HCEC 1CT (cell line): Measurements from ENCODE around the gene PLXNC1.

Experiments used
- DNase-seq: peaks from one replicate; pipeline ENCODE4 v3.0.0-alpha.2; 2017

Gene PLXNC1

GRCh38 chr12:94267921-94268471 lies 119.6 kb downstream of the PLXNC1 start:
- no peak for DNase-seq

GRCh38 chr12:94269316-94269999 lies 121.1 kb downstream of the PLXNC1 start:
- no peak for DNase-seq

GRCh38 chr12:94271351-94271750 lies 123.0 kb downstream of the PLXNC1 start:
- DNase-seq = no peak

GRCh38 chr12:94272280-94272679 lies 123.9 kb downstream of the PLXNC1 start:
- DNase-seq = no peak

- DNase-seq = no peak
Measured at GRCh38 chr12:94273272-94273671, 124.9 kb downstream of the PLXNC1 start.

GRCh38 chr12:94276725-94277124 lies 128.3 kb downstream of the PLXNC1 start:
- DNase-seq = no peak

GRCh38 chr12:94277426-94278000 lies 129.1 kb downstream of the PLXNC1 start:
- no peak for DNase-seq

- no peak for DNase-seq
Measured at GRCh38 chr12:94280063-94280462, 131.7 kb downstream of the PLXNC1 start.

GRCh38 chr12:94282675-94283074 lies 134.3 kb downstream of the PLXNC1 start:
- no peak for DNase-seq

GRCh38 chr12:94284046-94284445 lies 135.7 kb downstream of the PLXNC1 start:
- no peak for DNase-seq

GRCh38 chr12:94284859-94285258 lies 136.5 kb downstream of the PLXNC1 start:
- DNase-seq = no peak

- DNase-seq = no peak
Measured at GRCh38 chr12:94285943-94286582, 137.7 kb downstream of the PLXNC1 start.

GRCh38 chr12:94286583-94287244 lies 138.3 kb downstream of the PLXNC1 start:
- DNase-seq = no peak

GRCh38 chr12:94287245-94287628 lies 138.9 kb downstream of the PLXNC1 start:
- no peak for DNase-seq

- peak; percentile 79 for DNase-seq
Measured at GRCh38 chr12:94289461-94290312, 141.3 kb downstream of the PLXNC1 start.

GRCh38 chr12:94290353-94290752 lies 142.0 kb downstream of the PLXNC1 start:
- no peak for DNase-seq

GRCh38 chr12:94297096-94297699 lies 148.8 kb downstream of the PLXNC1 start:
- no peak for DNase-seq

- no peak for DNase-seq
Measured at GRCh38 chr12:94297876-94298505, 149.6 kb downstream of the PLXNC1 start.

- no peak for DNase-seq
Measured at GRCh38 chr12:94299846-94300245, 151.5 kb downstream of the PLXNC1 start.

GRCh38 chr12:94304012-94304411 lies 155.6 kb downstream of the PLXNC1 start:
- no peak for DNase-seq

GRCh38 chr12:94304566-94305061 lies 156.2 kb downstream of the PLXNC1 start:
- DNase-seq = no peak
